NCI-H2171 treated with DMSO at 0.1 percent for 48 hours (cell line): ENCODE results near the gene IVD.
A peak's percentile ranks its signal among the peaks of the same experiment; 100 is the strongest.

Experiments used
- DNase-seq: peaks from one replicate; lab custom pipeline; 2025; lab: John Stamatoyannopoulos, UW

Gene IVD

GRCh38 chr15:40377606-40378005 lies 28.0 kb upstream of the IVD start:
- no peak for DNase-seq

GRCh38 chr15:40379374-40379773 lies 26.2 kb upstream of the IVD start:
- no peak for DNase-seq

GRCh38 chr15:40379853-40380252 lies 25.7 kb upstream of the IVD start:
- no peak for DNase-seq

GRCh38 chr15:40380636-40381035 lies 25.0 kb upstream of the IVD start:
- no peak for DNase-seq

- no peak for DNase-seq
Measured at GRCh38 chr15:40381818-40382529, 23.6 kb upstream of the IVD start.

GRCh38 chr15:40382580-40383456 lies 22.8 kb upstream of the IVD start, which contains the start of gene KNSTRN:
Gene KNSTRN (plus strand): TSS chr15:40382721. CDS start chr15:40382836, 115 bp downstream.
- peak; percentile 95 for DNase-seq

GRCh38 chr15:40386480-40386879 lies 19.1 kb upstream of the IVD start:
- DNase-seq = no peak

GRCh38 chr15:40388941-40389823 lies 16.4 kb upstream of the IVD start:
- DNase-seq = no peak

- DNase-seq = no peak
Measured at GRCh38 chr15:40389824-40390595, 15.6 kb upstream of the IVD start.

GRCh38 chr15:40392986-40393948 lies 12.3 kb upstream of the IVD start:
- DNase-seq = no peak

- DNase-seq = no peak
Measured at GRCh38 chr15:40397688-40398412, 7.7 kb upstream of the IVD start.

GRCh38 chr15:40398413-40398873 lies 7.2 kb upstream of the IVD start:
- no peak for DNase-seq

GRCh38 chr15:40399370-40399769 lies 6.2 kb upstream of the IVD start:
- DNase-seq = no peak

GRCh38 chr15:40407330-40407990 lies 1.9 kb downstream of the IVD start:
- DNase-seq = no peak

- DNase-seq = no peak
Measured at GRCh38 chr15:40409366-40409765, 3.8 kb downstream of the IVD start.

GRCh38 chr15:40410476-40410875 lies 4.9 kb downstream of the IVD start:
- DNase-seq = no peak

- no peak for DNase-seq
Measured at GRCh38 chr15:40412095-40412759, 6.6 kb downstream of the IVD start.

GRCh38 chr15:40413036-40413435 lies 7.4 kb downstream of the IVD start:
- no peak for DNase-seq
